Dermis blood vessel endothelial cell (primary cell): ENCODE measurements around the gene SLC38A10. TPM values are rescaled to one million over a fixed set of nuclear protein-coding genes. Genes with fewer than 3 reads are reported as not detected.

ENCODE experiments used
- DNase-seq: peaks from one replicate; pipeline ENCODE4 v3.0.0; 2010
- total RNA-seq: library from RNA; depleted of rRNA; stranded (reverse); fragments of >200 nt; gene quantifications from 2 replicates; pipeline ENCODE4 v1.2.3, GENCODE V29; 2014

Gene SLC38A10
- 101 and 106 TPM in 2 replicates for total RNA-seq

- peak; percentile 88 for DNase-seq
Observed at GRCh38 chr17:81295031-81295675, at the start of gene SLC38A10. TSS of gene SLC38A10 (minus strand) at chr17:81295307. CDS start at chr17:81294921, 386 bp downstream.

GRCh38 chr17:81342269-81343070 is 47.4 kb upstream of the SLC38A10 start:
- peak; percentile 53 for DNase-seq

- DNase-seq, result peak; percentile 43
Observed at GRCh38 chr17:81341516-81342268, 46.6 kb upstream of the SLC38A10 start.

GRCh38 chr17:81340607-81341515 is 45.8 kb upstream of the SLC38A10 start:
- DNase-seq, result peak; percentile 59

- no peak for DNase-seq
Observed at GRCh38 chr17:81339534-81340296, 44.6 kb upstream of the SLC38A10 start.

- DNase-seq, result no peak
Observed at GRCh38 chr17:81339191-81339533, 44.1 kb upstream of the SLC38A10 start.

GRCh38 chr17:81338274-81339190 is 43.4 kb upstream of the SLC38A10 start:
- DNase-seq, result no peak

- DNase-seq, result no peak
Observed at GRCh38 chr17:81337476-81337879, 42.4 kb upstream of the SLC38A10 start.

GRCh38 chr17:81336930-81337325 is 41.8 kb upstream of the SLC38A10 start:
- DNase-seq, result no peak

GRCh38 chr17:81336296-81336929 is 41.3 kb upstream of the SLC38A10 start:
- DNase-seq, result no peak

- DNase-seq, result no peak
Observed at GRCh38 chr17:81335773-81336157, 40.7 kb upstream of the SLC38A10 start.

- DNase-seq, result no peak
Observed at GRCh38 chr17:81334987-81335772, 40.1 kb upstream of the SLC38A10 start.

GRCh38 chr17:81334391-81334901 is 39.3 kb upstream of the SLC38A10 start:
- DNase-seq, result no peak

GRCh38 chr17:81333616-81334368 is 38.7 kb upstream of the SLC38A10 start:
- no peak for DNase-seq

- DNase-seq, result no peak
Observed at GRCh38 chr17:81332914-81333528, 37.9 kb upstream of the SLC38A10 start.

- DNase-seq, result no peak
Observed at GRCh38 chr17:81332118-81332834, 37.2 kb upstream of the SLC38A10 start.

- DNase-seq, result no peak
Observed at GRCh38 chr17:81331527-81332043, 36.5 kb upstream of the SLC38A10 start.
